Liver (tissue), 9 donors: ENCODE measurements around the gene SPATA2L. TPM values are rescaled to one million over a fixed set of nuclear protein-coding genes. Genes with fewer than 3 reads are reported as not detected.
"Not testable (repeated sequence)": the region's sequence is repeated elsewhere in the genome, so short reads cannot be mapped to it uniquely, and the experiment has no call there.

Experiments
- DNase-seq: peaks from one replicate; pipeline ENCODE4 v3.0.0-alpha.2; 2017; ENCODE audit warnings: low spot score
- H3K27ac ChIP-seq, 2 donors: one replicate each; pipeline ENCODE4 v1.7.0; 2013; ENCODE audit warnings: inconsistent platforms in 2 of 2, low read length in 2 of 2, control low read depth in 1 of 2, low read depth in 1 of 2, mild to moderate bottlenecking in 1 of 2
- H3K27me3 ChIP-seq, 4 donors: one replicate each; pipeline versions ENCODE4 v1.6.1 to v1.7.0; 2013; ENCODE audit warnings: low read length in 3 of 4, inconsistent platforms in 1 of 4, mild to moderate bottlenecking in 1 of 4, moderate library complexity in 1 of 4; ENCODE audit not compliant: control insufficient read depth in 4 of 4, insufficient read depth in 4 of 4
- H3K36me3 ChIP-seq, 4 donors: one replicate each; pipeline versions ENCODE4 v1.6.1 to v1.7.0; 2013; ENCODE audit warnings: low read length in 3 of 4, mild to moderate bottlenecking in 3 of 4, low read depth in 1 of 4, moderate library complexity in 1 of 4; ENCODE audit not compliant: control insufficient read depth in 4 of 4, insufficient read depth in 3 of 4
- H3K4me1 ChIP-seq, 4 donors: one replicate each; pipeline versions ENCODE4 v1.6.1 to v1.7.0; 2013; ENCODE audit warnings: low read length in 3 of 4, mild to moderate bottlenecking in 3 of 4, moderate library complexity in 1 of 4; ENCODE audit not compliant: control insufficient read depth in 4 of 4, insufficient read depth in 4 of 4
- H3K4me3 ChIP-seq, 3 donors: one replicate each; pipeline versions ENCODE4 v1.6.1 to v1.7.0; 2013; ENCODE audit warnings: low read length in 3 of 3, control low read depth in 1 of 3, low read depth in 1 of 3, mild to moderate bottlenecking in 1 of 3
- H3K9ac ChIP-seq, 2 donors: one replicate each; pipeline ENCODE4 v1.7.0; 2013; ENCODE audit warnings: low read length in 2 of 2, mild to moderate bottlenecking in 2 of 2, moderate library complexity in 2 of 2, control low read depth in 1 of 2, low read depth in 1 of 2
- H3K9me3 ChIP-seq, 4 donors: one replicate each; pipeline versions ENCODE4 v1.6.1 to v1.7.0; 2013; ENCODE audit warnings: low read length in 3 of 4; ENCODE audit not compliant: control insufficient read depth in 4 of 4
- EGR1 ChIP-seq, 2 donors: IDR thresholded peaks; 2 replicates each; pipeline ENCODE4 v1.6.1; 2016 to 2018; ENCODE audit warnings: antibody characterized with exemption in 2 of 2, low read depth in 2 of 2
- GABPA ChIP-seq, 2 donors: IDR thresholded peaks in 1 of 2; conservative IDR thresholded peaks in 1 of 2; 2 replicates each; pipeline ENCODE4 v1.6.1; 2016; ENCODE audit warnings: antibody characterized with exemption in 2 of 2, mild to moderate bottlenecking in 1 of 2, moderate library complexity in 1 of 2
- HNF4A ChIP-seq, 2 donors: conservative IDR thresholded peaks; 2 replicates each; pipeline ENCODE4 v1.6.1; 2016; ENCODE audit warnings: antibody characterized with exemption in 2 of 2, mild to moderate bottlenecking in 2 of 2
- NR2F2 ChIP-seq: IDR thresholded peaks from 2 replicates; pipeline ENCODE4 v1.6.1; 2016; ENCODE audit warnings: antibody characterized with exemption
- RAD21 ChIP-seq, 2 donors: IDR thresholded peaks; 2 replicates each; pipeline ENCODE4 v1.6.1; 2016; ENCODE audit warnings: antibody characterized with exemption in 2 of 2, mild to moderate bottlenecking in 2 of 2
- SP1 ChIP-seq: IDR thresholded peaks from 2 replicates; pipeline ENCODE4 v1.6.1; 2018; ENCODE audit warnings: antibody characterized with exemption, mild to moderate bottlenecking
- YY1 ChIP-seq: IDR thresholded peaks from 2 replicates; pipeline ENCODE4 v1.6.1; 2016; ENCODE audit warnings: antibody characterized with exemption, mild to moderate bottlenecking
- WGBS: extraction: QIAGEN DNeasy Blood & Tissue Kit; methylation state at CpG from one replicate; pipeline ENCODE4 v1.1.7; 2013; 5-methylcytosine and 5-hydroxymethylcytosine counted together
- polyA plus RNA-seq, 2 donors: library from polyadenylated mRNA; stranded (reverse) in 1 of 2; unstranded in 1 of 2; fragments of 200-250 nt in 1 of 2; fragments of >200 nt in 1 of 2; fragmentation: Nextera tagmentation in 1 of 2; extraction: Ambion mirVana in 1 of 2; gene quantifications; one replicate each; pipeline versions ENCODE4 v1.2.1 to v1.2.3, GENCODE V29; 2013 to 2015
- total RNA-seq, 2 donors: library from RNA; depleted of rRNA; stranded (reverse); fragments of >200 nt; gene quantifications; one replicate each; pipeline ENCODE4 v1.2.3, GENCODE V29; 2014
- TF ChIP-seq, protein P1 (sequence below): IDR thresholded peaks from 2 replicates; pipeline ENCODE4 v1.6.1; 2016; ENCODE audit warnings: antibody characterized with exemption
- TF ChIP-seq, protein P2 (sequence below): IDR thresholded peaks from 2 replicates; pipeline ENCODE4 v1.6.1; 2016; ENCODE audit warnings: antibody characterized with exemption
- TF ChIP-seq, protein P3 (sequence below): IDR thresholded peaks from 2 replicates; pipeline ENCODE4 v1.6.1; 2016; ENCODE audit warnings: antibody characterized with exemption, mild to moderate bottlenecking
- donor health status: healthy.
- donor health status: healthy.
- donor health status: healthy.
- donor health status: healthy.
- donor health status: healthy.

The SPATA2L gene
- total and polyA plus RNA-seq, 4 donors = 4.6 to 11.3 (median 6.9) TPM

DNA sequence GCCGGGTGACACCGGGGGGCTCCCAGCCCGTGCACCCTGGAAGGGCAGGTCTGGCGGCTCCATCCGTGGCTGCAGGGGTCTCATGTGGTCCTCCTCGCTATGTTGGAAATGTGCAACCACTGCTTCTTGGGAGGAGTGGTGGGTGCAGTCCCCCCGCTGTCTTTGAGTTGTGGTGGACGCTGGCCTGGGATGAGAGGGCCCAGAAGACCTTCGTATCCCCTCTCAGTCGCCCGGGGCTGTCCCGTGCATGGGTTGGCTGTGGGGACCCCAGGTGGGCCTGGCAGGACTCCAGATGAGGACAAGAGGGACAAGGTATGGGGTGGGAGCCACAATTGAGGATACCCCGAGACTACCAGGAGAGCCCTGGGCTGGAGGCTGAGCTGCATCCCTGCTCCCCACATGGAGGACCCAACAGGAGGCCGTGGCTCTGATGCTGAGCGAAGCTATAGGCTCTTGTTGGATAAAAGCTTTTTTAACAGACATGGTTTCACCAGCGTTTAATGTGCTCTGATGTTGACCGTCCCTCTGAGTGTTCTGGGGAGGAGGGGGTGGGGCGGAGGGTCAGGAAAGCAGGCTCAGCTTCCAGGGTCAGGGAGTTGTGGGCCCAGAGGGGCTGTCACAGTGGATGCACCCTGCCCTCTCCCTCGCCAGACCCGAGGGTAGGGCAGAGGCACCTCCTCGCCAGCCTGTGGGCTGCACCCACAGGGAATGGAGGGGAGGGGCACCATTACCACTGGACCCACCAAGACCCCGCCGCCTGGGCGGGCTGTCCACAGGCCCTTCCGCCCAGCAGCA is 5.4 kb downstream of the SPATA2L start:
- no peak for TF ChIP-seq EGR1 (IDR thresholded peaks at IDR 0.05; ENCODE audit: low read depth in 2 of 2)
- TF ChIP-seq SP1 = no peak
- TF ChIP-seq RAD21 (IDR thresholded peaks at IDR 0.05) = no peak
- TF ChIP-seq, protein P1, sequence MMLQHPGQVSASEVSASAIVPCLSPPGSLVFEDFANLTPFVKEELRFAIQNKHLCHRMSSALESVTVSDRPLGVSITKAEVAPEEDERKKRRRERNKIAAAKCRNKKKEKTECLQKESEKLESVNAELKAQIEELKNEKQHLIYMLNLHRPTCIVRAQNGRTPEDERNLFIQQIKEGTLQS = no peak
- no peak for TF ChIP-seq NR2F2
- no peak for TF ChIP-seq HNF4A (conservative IDR thresholded peaks at IDR 0.05)
- TF ChIP-seq, protein P2, sequence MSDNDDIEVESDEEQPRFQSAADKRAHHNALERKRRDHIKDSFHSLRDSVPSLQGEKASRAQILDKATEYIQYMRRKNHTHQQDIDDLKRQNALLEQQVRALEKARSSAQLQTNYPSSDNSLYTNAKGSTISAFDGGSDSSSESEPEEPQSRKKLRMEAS = no peak
- Histone ChIP-seq H3K36me3 (peaks cover 14 to 36% (median 22%) of the 10 kb centered on the region in 4 donors), H3K27ac (no peak overlapping the region), H3K27me3 (no peaks in the 10 kb centered on the region), H3K4me1 (peaks cover 5 to 22% (median 13%) of the 10 kb centered on the region in 4 donors), H3K9me3 (no peaks in the 10 kb centered on the region), H3K9ac (no peak overlapping the region), H3K4me3 (no peak overlapping the region)
- no peak for DNase-seq
- WGBS = 83% methylated on average over 25 of the region's 25 CpGs

DNA sequence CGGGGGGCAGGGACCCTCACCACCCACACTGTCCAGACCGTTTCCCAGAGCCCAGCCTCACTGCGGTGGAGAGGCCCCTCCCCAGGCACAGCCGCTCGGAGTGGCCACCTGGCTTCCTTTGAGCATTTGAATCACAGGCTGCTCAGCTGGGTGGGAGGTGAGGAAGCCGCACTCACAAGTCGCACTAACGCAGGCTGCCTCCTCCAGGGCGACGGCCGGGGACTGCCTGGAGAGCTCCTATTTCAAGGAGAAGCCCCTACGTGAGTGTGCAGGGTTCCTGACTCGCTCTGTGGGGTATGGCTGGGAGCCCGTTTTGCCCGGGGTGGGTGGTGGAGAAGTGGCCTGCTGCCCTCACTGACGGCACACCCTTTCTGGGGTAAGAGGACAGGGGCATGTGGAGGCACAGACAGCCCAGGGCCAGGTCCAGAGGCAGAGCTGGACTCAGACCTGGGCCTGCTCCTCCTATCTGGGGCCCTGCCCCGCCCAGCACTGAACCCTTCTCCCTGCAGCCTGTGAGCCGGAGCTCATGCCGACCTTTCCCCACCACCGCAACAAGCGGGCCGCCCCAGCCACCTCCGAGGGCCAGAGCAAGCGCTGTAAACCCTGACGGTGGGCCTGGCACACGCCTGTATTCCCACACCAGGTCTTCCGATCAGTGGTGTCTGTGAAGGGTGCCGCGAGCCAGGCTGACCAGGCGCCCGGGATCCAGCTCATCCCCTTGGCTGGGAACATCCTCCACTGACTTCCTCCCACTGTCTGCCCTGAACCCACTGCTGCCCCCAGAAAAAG is 6.2 kb downstream of the SPATA2L start:
- H3K9me3 ChIP-seq = no peaks in the 10 kb centered on the region
- TF ChIP-seq YY1 (no peak), GABPA (IDR thresholded peaks at IDR 0.05 in 1 of 2, conservative IDR thresholded peaks at IDR 0.05 in 1 of 2) (no peak)
- TF ChIP-seq, protein P3, sequence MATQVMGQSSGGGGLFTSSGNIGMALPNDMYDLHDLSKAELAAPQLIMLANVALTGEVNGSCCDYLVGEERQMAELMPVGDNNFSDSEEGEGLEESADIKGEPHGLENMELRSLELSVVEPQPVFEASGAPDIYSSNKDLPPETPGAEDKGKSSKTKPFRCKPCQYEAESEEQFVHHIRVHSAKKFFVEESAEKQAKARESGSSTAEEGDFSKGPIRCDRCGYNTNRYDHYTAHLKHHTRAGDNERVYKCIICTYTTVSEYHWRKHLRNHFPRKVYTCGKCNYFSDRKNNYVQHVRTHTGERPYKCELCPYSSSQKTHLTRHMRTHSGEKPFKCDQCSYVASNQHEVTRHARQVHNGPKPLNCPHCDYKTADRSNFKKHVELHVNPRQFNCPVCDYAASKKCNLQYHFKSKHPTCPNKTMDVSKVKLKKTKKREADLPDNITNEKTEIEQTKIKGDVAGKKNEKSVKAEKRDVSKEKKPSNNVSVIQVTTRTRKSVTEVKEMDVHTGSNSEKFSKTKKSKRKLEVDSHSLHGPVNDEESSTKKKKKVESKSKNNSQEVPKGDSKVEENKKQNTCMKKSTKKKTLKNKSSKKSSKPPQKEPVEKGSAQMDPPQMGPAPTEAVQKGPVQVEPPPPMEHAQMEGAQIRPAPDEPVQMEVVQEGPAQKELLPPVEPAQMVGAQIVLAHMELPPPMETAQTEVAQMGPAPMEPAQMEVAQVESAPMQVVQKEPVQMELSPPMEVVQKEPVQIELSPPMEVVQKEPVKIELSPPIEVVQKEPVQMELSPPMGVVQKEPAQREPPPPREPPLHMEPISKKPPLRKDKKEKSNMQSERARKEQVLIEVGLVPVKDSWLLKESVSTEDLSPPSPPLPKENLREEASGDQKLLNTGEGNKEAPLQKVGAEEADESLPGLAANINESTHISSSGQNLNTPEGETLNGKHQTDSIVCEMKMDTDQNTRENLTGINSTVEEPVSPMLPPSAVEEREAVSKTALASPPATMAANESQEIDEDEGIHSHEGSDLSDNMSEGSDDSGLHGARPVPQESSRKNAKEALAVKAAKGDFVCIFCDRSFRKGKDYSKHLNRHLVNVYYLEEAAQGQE = no peak
- no peak overlapping the region for H3K9ac ChIP-seq
- peaks cover 3 to 14% (median 8%) of the 10 kb centered on the region in 4 donors for H3K4me1 ChIP-seq
- H3K27me3 ChIP-seq = no peaks in the 10 kb centered on the region
- WGBS = 87% methylated on average over 31 of the region's 31 CpGs
- no peak for DNase-seq
- peaks cover 14 to 41% (median 22%) of the 10 kb centered on the region in 4 donors for H3K36me3 ChIP-seq
- H3K27ac ChIP-seq = no peak overlapping the region
- no peak overlapping the region for H3K4me3 ChIP-seq

DNA sequence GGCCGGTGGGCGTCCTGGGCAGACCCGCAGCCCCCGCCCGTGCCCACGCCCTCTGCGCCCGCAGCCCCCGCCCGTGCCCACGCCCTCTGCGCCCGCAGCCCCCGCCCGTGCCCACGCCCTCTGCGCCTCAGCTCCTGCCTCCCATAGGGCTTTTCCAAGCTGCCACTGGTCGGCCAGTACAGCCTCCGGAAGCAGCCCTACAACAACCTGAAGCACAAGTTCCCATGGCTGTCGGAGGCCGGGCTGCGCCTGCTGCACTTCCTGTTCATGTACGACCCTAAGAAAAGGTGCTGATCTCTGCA is 6.8 kb downstream of the SPATA2L start:
- WGBS = 92% methylated on average over 23 of the region's 23 CpGs
- not testable (repeated sequence) for DNase-seq, H3K9me3 ChIP-seq, H3K4me3 ChIP-seq, H3K9ac ChIP-seq, H3K27ac ChIP-seq, H3K27me3 ChIP-seq
- Histone ChIP-seq H3K36me3 (peaks cover 14 to 41% (median 22%) of the 10 kb centered on the region in 4 donors), H3K4me1 (peaks cover 2 to 12% (median 6%) of the 10 kb centered on the region in 4 donors)
